Ovary (tissue), 9 donors: Measurements from ENCODE around the gene CNOT6. TPM values are rescaled to one million over a fixed set of nuclear protein-coding genes. Genes with fewer than 3 reads are reported as not detected.
A peak's percentile ranks its signal among the peaks of the same experiment; 100 is the strongest.
"Not testable (repeated sequence)": the region's sequence is repeated elsewhere in the genome, so short reads cannot be mapped to it uniquely, and the experiment has no call there.

Experiments used
- DNase-seq, 5 donors: peaks; one replicate each; pipeline ENCODE4 v3.0.0-alpha.2; 2019 to 2020
- H3K27ac ChIP-seq, 2 donors: fragments of 200-600 bp; one replicate each; pipeline versions ENCODE4 v1.5.1 to v1.8.0; 2019 to 2022
- H3K27me3 ChIP-seq: fragments of 200-600 bp; one replicate; pipeline ENCODE4 v1.8.0; 2022
- H3K36me3 ChIP-seq: fragments of 200-600 bp; sonication (generic); one replicate; pipeline ENCODE4 v1.5.1; 2019
- H3K4me1 ChIP-seq: one replicate; pipeline ENCODE4 v1.8.1; 2013; ENCODE audit warnings: mild to moderate bottlenecking, moderate library complexity; ENCODE audit not compliant: insufficient read depth
- H3K4me3 ChIP-seq: fragments of 200-600 bp; sonication (generic); one replicate; pipeline ENCODE4 v1.5.1; 2017
- H3K9me3 ChIP-seq, 2 donors: fragments of 200-600 bp in 1 of 2; sonication (generic) in 1 of 2; one replicate each; pipeline versions ENCODE4 v1.5.1 to v1.8.1; 2013 to 2019; ENCODE audit warnings: mild to moderate bottlenecking in 1 of 2, moderate library complexity in 1 of 2
- CTCF ChIP-seq, 3 donors: fragments of 450-650 bp in 2 of 3; fragments of 200-600 bp in 1 of 3; IDR thresholded peaks; one replicate each; pipeline versions ENCODE4 v1.5.1 to v1.8.0; 2016 to 2022; ENCODE audit warnings: antibody characterized with exemption in 3 of 3, mild to moderate bottlenecking in 1 of 3
- EP300 ChIP-seq: sonication (generic); formaldehyde crosslinking; IDR thresholded peaks from one replicate; pipeline ENCODE4 v1.6.1; 2017; ENCODE audit warnings: antibody characterized with exemption
- POLR2A ChIP-seq: fragments of 450-650 bp; IDR thresholded peaks from one replicate; pipeline ENCODE4 v1.6.1; 2017; ENCODE audit warnings: antibody characterized with exemption, mild to moderate bottlenecking, moderate library complexity
- WGBS, 3 donors: extraction: QIAGEN DNeasy Blood & Tissue Kit in 1 of 3; methylation state at CpG; one replicate each; pipeline versions ENCODE4 v1.1.5 to v1.1.7; 2013 to 2017; 5-methylcytosine and 5-hydroxymethylcytosine counted together
- intact Hi-C, 4 donors: fragments of 100-400 bp; cut with DNase I; formaldehyde crosslinking; loops; one replicate each; pipeline versions ENCODE4 v1.11.0 to v1.15.1; 2022 to 2023
- polyA plus RNA-seq, 2 donors: library from polyadenylated mRNA; stranded (reverse); fragments of 200-250 nt in 1 of 2; fragments of 350-450 nt in 1 of 2; fragmentation: Illumina TruSeq in 1 of 2; extraction: RNeasy Lipid Tissue Mini Kit (QIAGEN cat#74804) in 1 of 2; gene quantifications; one replicate each; pipeline ENCODE4 v1.2.3, GENCODE V29; 2013 to 2014
- total RNA-seq, 7 donors: library from RNA; depleted of rRNA in 2 of 7; stranded (reverse); fragments of >200 nt in 2 of 7; fragmentation: NEBNext Ultra II Directional in 3 of 7; extraction: Animal tissue kit (Norgen Biotek cat#: 25700) in 3 of 7; gene quantifications; one replicate each; pipeline versions ENCODE4 v1.1.0 to v1.2.4, GENCODE V29; 2016 to 2023
- donor health status: DM: no; HTN: no; CAD: no; lungs with moderate emphysema.
- donor health status: DM: no; HTN: no; CAD: no.
- donor health status: Bipolar disorder and iron deficiency.
- donor health status: DM: yes; HTN: yes; CAD: no.
- donor health status: DM: no; HTN: no; CAD: no.
- donor health status: DM: yes; HTN: yes; CAD: no.

CNOT6 gene
- total and polyA plus RNA-seq, 9 donors, result 10.3 to 24.9 (median 16.4) TPM

GRCh38 chr5:180492226-180492903 lies 1.8 kb upstream of the CNOT6 start:
- intact Hi-C loops, result no loop called here
- TF ChIP-seq CTCF (IDR thresholded peaks at IDR 0.05), result no peak
- TF ChIP-seq EP300, result no peak
- TF ChIP-seq POLR2A, result no peak
- WGBS, 3 donors, result 92 to 95% (median 92%) methylated on average over 11 of the region's 11 CpGs
- no peaks in the 10 kb centered on the region for H3K27me3 ChIP-seq
- H3K4me1 ChIP-seq, result peaks cover 4% of the 10 kb centered on the region
- no peak for DNase-seq
- H3K9me3 ChIP-seq, result no peaks in the 10 kb centered on the region
- no peak overlapping the region for H3K4me3 ChIP-seq
- no peak overlapping the region for H3K27ac ChIP-seq
- no peaks in the 10 kb centered on the region for H3K36me3 ChIP-seq

DNA sequence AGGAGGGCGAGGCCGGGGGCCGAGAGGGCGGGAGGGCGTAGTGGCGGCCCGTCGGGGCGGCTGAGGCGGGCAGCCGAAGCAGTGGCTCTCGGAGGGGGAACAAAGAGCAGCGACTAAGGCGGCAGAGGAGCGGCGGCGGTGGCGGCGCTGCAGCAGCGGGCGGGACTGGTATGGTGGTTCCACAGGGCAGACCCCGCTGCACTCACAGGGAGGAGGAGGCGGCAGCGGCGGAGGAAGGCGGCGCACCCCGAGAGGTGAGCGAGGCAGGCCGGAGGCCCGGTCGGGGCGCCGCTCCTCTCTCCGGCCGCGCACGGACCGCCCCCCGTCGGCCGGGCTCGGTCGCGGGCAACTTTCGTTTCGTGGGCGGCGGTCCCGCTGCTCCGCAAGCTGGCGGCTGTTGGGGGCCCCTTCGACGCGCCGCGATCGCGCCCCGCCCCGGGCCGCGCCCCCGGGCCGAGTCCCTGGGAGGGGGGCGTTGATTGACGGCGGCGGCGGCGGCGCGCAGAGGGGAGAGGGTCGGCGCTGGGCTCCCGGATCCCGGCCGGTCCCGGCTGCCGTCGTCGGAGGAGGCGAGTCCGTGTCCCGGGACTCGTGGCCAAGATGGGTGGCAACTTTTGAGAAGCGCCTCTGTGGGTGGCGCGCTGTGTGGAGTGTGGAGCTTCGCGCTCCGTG lies 467 bp downstream of the CNOT6 start:
- intact Hi-C loops, result no loop called here
- H3K9me3 ChIP-seq, result no peaks in the 10 kb centered on the region
- peak; percentile 20 to 61 (median 47) for DNase-seq
- TF ChIP-seq CTCF (IDR thresholded peaks at IDR 0.05) (no peak), EP300 (no peak), POLR2A (no peak)
- no peaks in the 10 kb centered on the region for H3K27me3 ChIP-seq
- H3K27ac ChIP-seq, result peak overlapping the region; percentile 54 to 85
- H3K36me3 ChIP-seq, result no peaks in the 10 kb centered on the region
- peaks cover 8% of the 10 kb centered on the region for H3K4me1 ChIP-seq
- H3K4me3 ChIP-seq, result peak overlapping the region; percentile 90
- 1% methylated on average over 50 to 92 of the region's 92 CpGs for WGBS, 3 donors

DNA sequence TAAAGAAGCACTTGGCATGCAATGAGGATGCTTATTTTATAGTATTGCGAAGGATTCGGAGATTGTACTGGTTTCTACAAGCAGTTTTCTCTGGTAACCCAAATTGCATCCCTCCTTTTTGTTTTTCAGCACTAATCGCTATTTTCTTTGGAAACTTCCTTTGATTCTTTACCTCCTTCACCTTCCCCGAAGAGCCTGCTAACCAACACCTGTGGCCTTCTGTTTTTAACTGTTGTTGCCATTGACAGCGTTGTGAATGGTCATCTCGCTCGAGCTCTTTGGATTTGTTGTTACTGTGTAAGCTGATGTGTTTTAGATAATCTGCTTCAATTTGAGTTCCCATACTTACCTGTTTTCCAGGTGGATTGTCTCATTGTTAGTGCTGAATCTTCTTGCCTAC lies 1.1 kb downstream of the CNOT6 start:
- Histone ChIP-seq H3K27ac (peak overlapping the region in 1 of 2 donors; percentile 54), H3K4me1 (peaks cover 8% of the 10 kb centered on the region), H3K36me3 (no peaks in the 10 kb centered on the region), H3K9me3 (no peaks in the 10 kb centered on the region), H3K4me3 (peak overlapping the region; percentile 90), H3K27me3 (no peaks in the 10 kb centered on the region)
- no peak for TF ChIP-seq CTCF (IDR thresholded peaks at IDR 0.05)
- TF ChIP-seq POLR2A, result no peak
- no peak for TF ChIP-seq EP300
- intact Hi-C loops, result no loop called here
- whole genome bisulfite sequencing, 3 donors, result 7 to 12% (median 9%) methylated on average over 7 of the region's 7 CpGs
- no peak for DNase-seq

DNA sequence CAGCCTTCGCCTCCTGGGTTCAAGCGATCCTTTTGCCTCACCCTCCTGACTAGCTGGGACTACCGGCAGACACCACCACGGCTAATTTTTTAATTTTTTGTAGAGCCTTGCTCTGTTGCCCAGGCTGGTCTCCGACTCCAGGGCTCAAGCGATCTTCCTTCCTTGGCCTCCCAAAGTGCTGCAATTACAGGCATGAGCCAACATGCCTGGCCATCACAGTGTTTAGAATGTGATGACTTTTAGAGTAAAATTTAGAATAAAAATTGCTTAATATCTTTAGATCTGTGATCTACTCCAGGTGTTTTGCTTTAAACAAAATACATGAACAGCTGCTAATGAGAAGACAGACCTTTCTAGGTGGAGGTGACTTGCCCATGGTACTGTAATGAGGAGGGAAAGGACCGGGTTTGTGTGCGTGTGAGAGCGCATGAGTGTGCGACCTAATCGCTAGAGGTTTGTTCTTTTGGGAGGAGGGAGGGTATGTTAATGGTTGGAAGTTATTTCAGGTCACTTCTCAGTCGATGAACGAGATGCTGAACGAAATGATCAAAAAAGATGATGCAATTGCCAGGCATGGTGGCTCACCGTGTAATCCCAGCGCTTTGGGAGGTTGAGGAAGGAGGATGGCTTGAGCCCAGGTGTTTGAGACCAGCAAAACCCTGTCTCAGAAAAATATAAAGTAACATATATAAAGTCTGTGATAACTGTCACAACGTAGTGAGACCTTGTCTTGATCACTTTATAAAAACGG lies 2.0 kb downstream of the CNOT6 start:
- H3K4me3 ChIP-seq, result no peak overlapping the region
- no peaks in the 10 kb centered on the region for H3K9me3 ChIP-seq
- TF ChIP-seq EP300 (no peak), POLR2A (no peak), CTCF (IDR thresholded peaks at IDR 0.05) (no peak)
- DNase-seq, result no peak
- H3K27ac ChIP-seq, result no peak overlapping the region
- intact Hi-C loops, result no loop called here
- no peaks in the 10 kb centered on the region for H3K36me3 ChIP-seq
- H3K4me1 ChIP-seq, result peaks cover 8% of the 10 kb centered on the region
- H3K27me3 ChIP-seq, result no peaks in the 10 kb centered on the region
- 82 to 83% (median 82%) methylated on average over 18 of the region's 18 CpGs for WGBS, 3 donors

GRCh38 chr5:180496806-180497205 lies 2.6 kb downstream of the CNOT6 start:
- H3K4me3 ChIP-seq, H3K27ac ChIP-seq, H3K36me3 ChIP-seq, H3K27me3 ChIP-seq, H3K4me1 ChIP-seq, DNase-seq, H3K9me3 ChIP-seq, intact Hi-C loops: not testable (repeated sequence)
- WGBS, 3 donors, result 94 to 96% (median 95%) methylated on average over 9 of the region's 9 CpGs

GRCh38 chr5:180497865-180498264 lies 3.7 kb downstream of the CNOT6 start:
- H3K4me1 ChIP-seq, H3K4me3 ChIP-seq, DNase-seq, H3K9me3 ChIP-seq, H3K27me3 ChIP-seq, intact Hi-C loops, H3K36me3 ChIP-seq, H3K27ac ChIP-seq: not testable (repeated sequence)
- 83 to 90% (median 88%) methylated on average over 7 of the region's 7 CpGs for WGBS, 3 donors
